Stimulated activated CD4-positive, alpha-beta T cell treated with anti-CD3 and anti-CD28 coated beads, Interleukin-15, amount 100 ng/mL, for 24 hours (primary cell): ENCODE measurements around the gene GRIP1.

Source experiments
- DNase-seq: peaks from one replicate; pipeline ENCODE4 v3.0.0-alpha.2; 2020

Gene GRIP1

GRCh38 chr12:66693901-66694513, 15.1 kb upstream of the GRIP1 start:
- peak; percentile 15 for DNase-seq

- no peak for DNase-seq
These were observed 14.1 kb upstream of the GRIP1 start for GRCh38 chr12:66692986-66693385.

- DNase-seq = no peak
These were observed 13.3 kb upstream of the GRIP1 start for GRCh38 chr12:66692170-66692569.

DNA sequence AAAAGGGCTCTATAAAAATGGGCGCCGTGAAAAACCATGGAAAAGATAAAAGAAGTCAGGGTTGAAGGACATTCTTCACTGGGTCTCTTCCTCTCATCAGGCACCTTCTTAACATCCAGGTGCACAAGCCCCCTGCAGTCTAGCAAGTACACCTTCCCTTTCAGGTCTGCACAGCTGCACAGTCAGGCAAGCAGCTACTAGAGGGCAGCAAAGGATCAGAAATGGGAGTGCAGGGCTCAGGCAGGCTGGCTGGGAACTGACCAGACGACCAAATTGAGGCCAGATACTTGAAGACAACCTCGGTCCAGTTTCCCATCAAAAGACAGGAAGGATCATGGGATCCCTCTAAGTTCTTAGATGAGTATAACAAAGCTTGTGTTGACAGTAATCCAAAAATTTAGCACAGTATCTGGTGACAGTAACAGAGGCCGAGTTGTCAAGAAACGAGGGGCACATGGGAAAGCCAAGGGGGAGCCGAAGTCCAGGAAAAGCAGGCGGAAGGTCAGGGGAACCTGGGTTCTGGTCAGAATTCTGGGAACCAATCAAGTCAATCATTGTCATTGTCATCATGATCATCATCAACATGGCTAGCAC, 10.1 kb upstream of the GRIP1 start:
- peak; percentile 22 for DNase-seq

GRCh38 chr12:66684222-66684621, 5.3 kb upstream of the GRIP1 start:
- DNase-seq = no peak

DNA sequence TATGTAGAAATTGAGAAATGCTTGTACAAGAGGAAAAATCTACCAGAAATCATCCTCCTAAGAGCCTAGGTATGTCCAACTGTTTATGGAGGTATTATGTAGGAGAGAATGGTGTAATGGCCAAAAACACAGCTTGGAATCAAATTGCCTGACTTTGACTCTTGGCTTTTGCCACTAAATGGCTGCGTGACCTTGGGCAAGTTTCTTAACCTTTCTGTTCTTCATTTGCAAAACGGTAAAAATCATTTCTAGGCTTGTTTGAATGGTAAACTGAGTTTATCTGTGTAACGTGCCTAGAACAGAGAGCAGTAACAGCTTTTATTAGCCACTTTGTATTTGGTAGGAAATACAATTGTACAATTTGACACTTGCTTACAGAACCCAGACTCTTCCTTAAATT, 4.9 kb upstream of the GRIP1 start:
- DNase-seq = no peak

GRCh38 chr12:66683073-66683472, 4.2 kb upstream of the GRIP1 start:
- no peak for DNase-seq

GRCh38 chr12:66679461-66680084, 697 bp upstream of the GRIP1 start:
- no peak for DNase-seq

GRCh38 chr12:66676241-66676640, 2.6 kb downstream of the GRIP1 start:
- no peak for DNase-seq

DNA sequence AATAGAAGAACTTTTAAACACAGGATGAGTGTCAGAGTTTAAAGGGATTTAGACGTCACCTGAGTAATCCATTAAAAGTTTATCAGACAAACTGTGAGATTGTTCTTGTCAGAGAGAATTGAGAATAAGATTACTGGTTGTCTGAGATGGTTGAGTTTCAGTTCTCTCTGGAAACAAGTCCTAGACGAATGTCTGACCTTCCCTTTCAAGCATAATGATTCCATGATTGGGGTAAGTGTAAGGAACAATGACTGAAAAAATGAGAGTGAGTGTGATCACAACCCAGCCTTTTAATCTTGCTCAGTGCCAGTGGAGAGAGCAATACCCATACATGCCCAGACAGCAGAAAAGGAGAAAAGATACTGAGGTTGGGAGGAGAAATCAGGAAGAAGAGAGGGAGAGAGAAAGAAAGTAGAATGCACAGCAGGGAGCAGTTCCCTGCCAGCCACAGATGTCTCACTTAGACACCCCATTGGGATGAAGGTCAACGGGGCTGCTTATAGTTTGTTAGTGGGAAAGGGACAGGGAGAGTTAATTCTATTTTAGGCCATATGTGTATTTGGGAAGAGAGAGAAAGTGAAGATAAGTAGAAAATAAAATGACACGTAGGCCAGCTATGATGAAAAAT, 4.3 kb downstream of the GRIP1 start:
- DNase-seq = no peak

DNA sequence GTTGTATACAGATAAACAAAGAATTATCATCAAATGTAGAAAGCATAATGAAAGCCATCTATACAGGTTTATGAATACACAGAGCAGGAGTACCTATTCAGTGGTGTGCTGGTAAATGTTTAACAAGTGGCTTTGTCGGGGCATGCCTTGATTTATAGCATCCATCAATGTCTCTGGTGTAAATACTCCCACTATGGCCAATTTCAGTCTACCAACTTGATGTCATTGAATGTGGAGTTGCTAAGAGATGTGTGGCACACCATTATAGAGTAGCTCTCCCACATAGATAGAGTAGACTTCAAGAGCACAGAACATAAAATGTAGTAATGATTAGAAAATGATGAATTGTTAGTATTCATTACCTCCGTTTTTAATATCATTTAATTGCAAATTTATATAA, 9.3 kb downstream of the GRIP1 start:
- DNase-seq = no peak

- no peak for DNase-seq
These were observed 10.6 kb downstream of the GRIP1 start for GRCh38 chr12:66668311-66668710.

DNA sequence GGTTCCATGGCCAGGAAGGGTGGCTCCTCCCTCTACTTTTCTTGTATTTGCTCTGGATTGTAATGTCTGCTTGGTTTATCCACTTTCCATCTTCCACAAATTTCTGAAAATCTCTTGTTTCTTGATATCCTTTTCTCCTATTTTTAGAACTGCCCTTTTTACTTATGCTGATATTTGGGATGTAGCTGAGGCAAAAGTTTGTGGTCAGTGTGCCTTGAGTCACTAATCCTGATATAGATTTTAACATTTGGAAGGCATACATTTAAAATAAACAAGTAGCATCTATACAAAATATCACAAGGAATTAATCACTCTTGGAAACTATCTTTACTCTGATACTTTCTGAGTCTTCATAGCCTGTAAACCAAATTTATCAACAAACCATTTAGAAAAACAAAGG, 11.0 kb downstream of the GRIP1 start:
- DNase-seq = no peak

- no peak for DNase-seq
These were observed 12.4 kb downstream of the GRIP1 start for GRCh38 chr12:66666481-66666880.

DNA sequence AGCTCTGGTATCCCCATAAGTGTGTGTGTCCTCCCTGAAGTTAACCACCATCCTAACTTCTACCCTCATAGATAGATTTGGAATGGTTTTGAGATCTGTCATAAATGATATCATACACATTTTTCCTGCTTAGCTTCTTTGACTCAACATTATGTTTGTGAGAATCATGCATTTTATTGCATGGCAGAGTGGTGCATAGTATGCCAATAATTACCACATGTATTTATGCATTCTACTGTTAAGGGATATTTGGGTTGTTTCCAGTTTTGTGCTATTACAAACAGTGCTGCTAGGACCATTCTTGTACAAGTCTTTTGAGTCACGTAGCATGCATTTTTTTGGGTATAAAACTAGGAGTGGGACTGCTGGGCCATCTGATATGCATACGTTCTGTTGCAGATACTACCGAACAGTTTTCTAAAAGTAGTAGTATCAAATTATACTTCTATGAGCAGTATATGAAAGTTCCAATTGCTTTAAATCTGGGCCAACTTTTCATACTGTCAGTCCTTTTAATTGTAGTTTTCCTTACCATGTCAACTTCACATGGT, 13.4 kb downstream of the GRIP1 start:
- no peak for DNase-seq

DNA sequence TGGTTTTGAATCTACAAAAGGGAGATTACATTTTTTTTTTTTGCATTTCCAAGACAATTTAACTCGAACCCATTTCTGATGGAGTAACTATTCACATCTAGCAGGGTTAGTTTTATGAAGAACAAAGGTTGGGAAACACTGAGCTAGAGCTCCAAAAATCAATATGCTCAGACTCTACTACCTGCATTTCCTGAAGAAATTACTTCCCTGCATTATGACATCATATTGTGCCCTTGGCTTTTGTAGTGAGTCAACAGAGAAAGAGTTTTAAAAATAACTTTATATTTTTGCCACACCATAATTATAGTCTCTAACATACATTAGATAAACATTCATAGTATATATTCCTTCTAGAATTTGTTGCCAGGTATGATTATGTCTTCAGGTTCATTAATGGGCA, 14.8 kb downstream of the GRIP1 start:
- no peak for DNase-seq

DNA sequence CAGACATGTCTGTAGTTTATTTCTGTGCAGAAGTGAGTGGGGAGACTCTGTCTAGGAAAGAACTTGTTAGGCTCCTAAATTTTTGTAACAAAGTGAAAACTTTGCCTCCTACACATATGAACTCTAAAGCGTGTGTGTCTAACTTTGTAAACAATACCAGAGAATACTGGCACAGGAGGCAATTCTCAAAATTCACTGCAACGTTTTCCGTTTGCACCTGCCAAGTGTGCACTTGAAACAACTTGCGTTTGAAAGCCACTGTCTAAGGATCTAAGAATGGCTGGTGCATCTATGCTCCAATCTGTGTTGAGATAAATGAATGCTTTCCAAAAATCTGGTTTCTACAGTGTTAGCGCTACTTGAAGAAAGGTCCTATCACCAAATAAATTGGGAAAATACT, 15.3 kb downstream of the GRIP1 start:
- DNase-seq = no peak

DNA sequence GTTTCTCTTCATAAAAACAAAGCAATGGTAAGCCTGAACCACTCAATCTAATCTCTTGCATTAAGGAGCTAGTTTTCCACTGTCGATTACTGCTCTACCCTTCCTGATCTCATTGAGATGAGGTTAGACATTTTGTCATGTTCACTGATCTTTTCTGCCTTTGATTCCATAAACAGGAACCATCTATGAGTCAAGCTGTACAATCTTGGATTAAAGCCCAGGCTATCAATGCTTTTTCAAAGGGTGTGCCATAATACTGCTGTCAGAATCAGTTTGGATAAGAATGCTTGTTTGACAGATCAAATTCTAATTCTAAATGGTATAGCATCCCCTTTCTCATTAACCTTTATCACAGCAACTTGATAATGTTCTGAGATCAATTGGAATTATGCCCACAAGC, 16.1 kb downstream of the GRIP1 start:
- no peak for DNase-seq

DNA sequence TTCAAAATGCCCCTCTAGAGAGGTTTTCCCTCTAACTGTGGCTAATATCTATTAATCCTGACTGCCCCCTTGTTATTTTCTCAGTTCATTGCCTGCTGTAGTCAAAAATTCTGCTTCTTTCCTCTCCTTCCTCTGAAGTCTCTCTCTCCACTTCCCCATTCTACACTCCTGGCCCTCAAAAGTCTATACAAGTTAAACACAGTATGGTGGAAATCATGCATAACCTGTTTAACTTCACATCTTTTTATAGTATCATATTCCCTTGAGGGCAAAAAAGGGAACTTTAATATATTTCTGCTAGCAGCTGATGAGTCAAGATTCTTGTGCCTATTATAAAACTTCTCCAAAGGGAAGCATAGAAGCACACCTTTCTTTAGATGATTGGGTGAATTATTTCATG, 16.7 kb downstream of the GRIP1 start:
- DNase-seq = no peak

DNA sequence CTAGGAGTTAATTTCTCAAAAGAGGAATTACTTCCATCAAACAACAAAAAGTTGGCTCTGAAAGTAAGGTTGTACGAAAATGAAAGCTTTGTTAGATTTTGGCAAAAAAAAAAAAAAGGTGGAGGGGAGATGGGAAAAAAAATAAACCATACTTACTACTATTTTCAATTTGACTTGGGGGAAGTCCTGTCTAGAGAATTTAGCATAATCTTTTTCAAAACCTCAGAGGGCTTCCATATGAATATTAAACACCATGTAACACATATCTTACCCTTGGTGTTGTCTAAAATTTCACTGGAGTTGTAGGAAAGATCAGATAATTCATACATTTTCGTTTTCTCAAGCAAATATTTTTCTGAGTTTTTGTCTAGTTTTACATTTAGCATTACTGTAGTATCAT, 17.5 kb downstream of the GRIP1 start:
- no peak for DNase-seq

GRCh38 chr12:66653796-66654195, 25.1 kb downstream of the GRIP1 start:
- no peak for DNase-seq

DNA sequence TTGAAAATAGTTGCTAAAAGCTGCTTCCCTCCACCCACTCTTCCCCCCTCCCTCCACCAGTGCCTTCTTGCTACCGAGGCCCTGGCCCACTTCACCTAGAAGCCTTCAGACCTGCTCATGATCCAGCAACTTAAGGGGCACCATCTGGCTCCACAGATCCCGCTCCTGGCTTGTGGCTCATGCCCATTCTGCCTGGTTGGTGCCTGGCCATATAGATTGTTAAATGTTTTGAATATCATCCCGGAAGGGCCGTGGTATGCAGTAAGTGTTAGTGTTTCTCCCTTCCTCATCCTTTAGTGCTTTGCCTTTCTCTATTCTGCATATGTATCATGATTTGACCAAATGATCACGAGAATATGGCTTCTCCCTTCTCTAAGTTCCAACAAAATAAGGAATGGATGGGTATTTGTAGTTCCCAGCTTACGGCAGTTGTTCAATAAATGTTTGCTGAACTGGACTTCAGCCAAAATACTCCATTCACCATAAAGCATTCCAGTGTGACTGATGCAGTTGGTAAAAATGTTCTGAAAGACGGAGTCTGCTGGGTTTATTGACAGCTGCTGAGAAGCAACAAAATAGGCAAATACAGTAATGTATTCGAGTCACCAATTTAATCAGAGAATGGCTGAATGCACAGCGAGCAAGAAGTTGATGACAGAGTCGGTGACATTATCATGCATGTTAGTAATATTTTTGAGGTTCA, 30.7 kb downstream of the GRIP1 start:
- DNase-seq = no peak

DNA sequence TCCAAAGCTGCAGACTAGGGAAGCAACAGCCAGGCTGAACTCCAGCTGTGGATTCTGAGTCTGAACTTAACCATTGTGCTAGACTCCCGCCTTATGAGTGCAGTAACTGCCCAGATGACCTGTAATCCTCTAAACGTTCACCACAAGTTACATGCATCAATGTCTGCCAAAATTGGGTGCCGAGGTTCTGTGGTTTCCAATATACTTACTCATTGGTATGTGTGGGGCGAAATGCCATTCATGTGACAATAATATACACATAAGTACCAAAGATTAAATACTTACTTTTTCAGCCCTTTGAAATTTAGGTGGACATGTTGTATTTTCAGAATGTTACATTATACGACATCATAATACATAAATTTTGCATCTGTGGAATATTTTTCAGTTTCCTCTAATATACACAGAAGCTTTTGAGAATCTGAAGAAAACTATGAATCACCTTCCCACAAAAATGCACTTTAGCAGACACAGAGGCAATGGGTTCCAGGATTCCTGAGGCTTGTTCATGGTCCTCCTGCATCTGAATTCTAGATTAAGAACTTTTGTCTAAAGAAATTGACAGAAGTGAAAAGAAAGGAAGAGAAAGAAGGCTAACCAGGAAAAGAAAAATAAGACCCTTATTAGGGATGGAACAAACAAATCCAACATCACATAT, 31.7 kb downstream of the GRIP1 start:
- DNase-seq = no peak
